Anterior cingulate cortex (tissue), 58 donors: ENCODE data around the gene BMAL1.

Source experiments
- DNase-seq, 58 donors: peaks; one replicate each; lab custom pipeline; 2025; lab: John Stamatoyannopoulos, UW

The BMAL1 gene

GRCh38 chr11:13313005-13313819, 35.6 kb downstream of the BMAL1 start:
- no peak for DNase-seq

GRCh38 chr11:13314676-13315394, 37.2 kb downstream of the BMAL1 start:
- DNase-seq = no peak

GRCh38 chr11:13315517-13316432, 38.2 kb downstream of the BMAL1 start:
- no peak for DNase-seq

GRCh38 chr11:13316528-13316961, 39.0 kb downstream of the BMAL1 start:
- DNase-seq = peak in 5 of 58 donors; percentile 17 to 54 (median 30)

GRCh38 chr11:13317293-13318080, 39.9 kb downstream of the BMAL1 start:
- no peak for DNase-seq

- no peak for DNase-seq
These were observed 41.1 kb downstream of the BMAL1 start for GRCh38 chr11:13318498-13319295.

GRCh38 chr11:13320688-13321087, 43.1 kb downstream of the BMAL1 start:
- no peak for DNase-seq

- DNase-seq = no peak
These were observed 43.8 kb downstream of the BMAL1 start for GRCh38 chr11:13321431-13321830.

- no peak for DNase-seq
These were observed 46.6 kb downstream of the BMAL1 start for GRCh38 chr11:13324141-13324540.

GRCh38 chr11:13324709-13325108, 47.1 kb downstream of the BMAL1 start:
- peak in 27 of 58 donors; percentile 10 to 79 (median 50) for DNase-seq

GRCh38 chr11:13327421-13327820, 49.8 kb downstream of the BMAL1 start:
- no peak for DNase-seq

GRCh38 chr11:13328286-13328685, 50.7 kb downstream of the BMAL1 start:
- no peak for DNase-seq

GRCh38 chr11:13329670-13330356, 52.2 kb downstream of the BMAL1 start:
- DNase-seq = peak in 5 of 58 donors; percentile 7 to 30 (median 24)

GRCh38 chr11:13332124-13332523, 54.5 kb downstream of the BMAL1 start:
- DNase-seq = no peak

- no peak for DNase-seq
These were observed 55.9 kb downstream of the BMAL1 start for GRCh38 chr11:13333456-13333957.

GRCh38 chr11:13334034-13334786, 56.6 kb downstream of the BMAL1 start:
- no peak for DNase-seq

GRCh38 chr11:13335319-13335718, 57.7 kb downstream of the BMAL1 start:
- peak in 24 of 58 donors; percentile 8 to 73 (median 28) for DNase-seq
